Activated CD4-positive, alpha-beta T cell treated with anti-CD3 and anti-CD28 coated beads, Interleukin-2, amount 10 ng/mL, durations not matched to agents 7 days and 5 days (primary cell): Measurements from ENCODE around the gene SH2D1B. TPM values are rescaled to one million over a fixed set of nuclear protein-coding genes. Genes with fewer than 3 reads are reported as not detected.

Experiments used
- CTCF ChIA-PET: fragments of 350-600 bp; sonication (Branson Sonifier 250); formaldehyde crosslinking; loops from one replicate; lab custom pipeline; 2021; ENCODE audit warnings: antibody characterized with exemption; lab: Charles Lee
- POLR2A ChIA-PET: fragments of 350-600 bp; sonication (Branson Sonifier 250); formaldehyde crosslinking; loops from one replicate; lab custom pipeline; 2021; ENCODE audit warnings: antibody characterized with exemption; lab: Charles Lee
- DNase-seq: peaks from one replicate; pipeline ENCODE4 v3.0.0-alpha.2; 2020
- H3K27ac Mint-ChIP-seq: one replicate; pipeline ENCODE4 v1.8.0; 2021; ENCODE audit warnings: mild to moderate bottlenecking, moderate library complexity, mixed read lengths
- H3K27me3 Mint-ChIP-seq: one replicate; pipeline ENCODE4 v1.8.0; 2021; ENCODE audit warnings: mixed read lengths
- H3K36me3 Mint-ChIP-seq: one replicate; pipeline ENCODE4 v1.8.0; 2021; ENCODE audit warnings: low read depth, mixed read lengths
- H3K4me1 Mint-ChIP-seq: one replicate; pipeline ENCODE4 v1.8.0; 2021; ENCODE audit warnings: mixed read lengths
- H3K4me3 Mint-ChIP-seq: one replicate; pipeline ENCODE4 v1.8.0; 2021; ENCODE audit warnings: mild to moderate bottlenecking, moderate library complexity, mixed read lengths
- H3K9me3 Mint-ChIP-seq: one replicate; pipeline ENCODE4 v1.8.0; 2021; ENCODE audit warnings: mixed read lengths
- total RNA-seq, 2 experiments: library from RNA; stranded (reverse); gene quantifications; one replicate each; pipeline ENCODE4 v1.2.3, GENCODE V29; 2021

SH2D1B gene
- total RNA-seq, 2 experiments from 2014 or later, result not detected

GRCh38 chr1:162371611-162372010, 40.3 kb downstream of the SH2D1B start:
- CTCF ChIA-PET, result no interaction called here
- H3K4me1 Mint-ChIP-seq, result no peaks in the 10 kb centered on the region

GRCh38 chr1:162370721-162371120, 41.2 kb downstream of the SH2D1B start:
- Mint-ChIP-seq H3K9me3 (no peaks in the 10 kb centered on the region), H3K27me3 (no peaks in the 10 kb centered on the region), H3K4me3 (no peak overlapping the region), H3K4me1 (no peaks in the 10 kb centered on the region), H3K27ac (no peak overlapping the region), H3K36me3 (no peaks in the 10 kb centered on the region)
- CTCF ChIA-PET, result no interaction called here
- POLR2A ChIA-PET, result no interaction called here
- no peak for DNase-seq

More at GRCh38 chr1:162371611-162372010, 40.3 kb downstream of the SH2D1B start:
- DNase-seq, result no peak
- no peaks in the 10 kb centered on the region for H3K36me3 Mint-ChIP-seq
- H3K9me3 Mint-ChIP-seq, result no peaks in the 10 kb centered on the region
- no peak overlapping the region for H3K4me3 Mint-ChIP-seq
- no peaks in the 10 kb centered on the region for H3K27me3 Mint-ChIP-seq
- POLR2A ChIA-PET, result no interaction called here
- no peak overlapping the region for H3K27ac Mint-ChIP-seq

GRCh38 chr1:162370161-162370560, 41.8 kb downstream of the SH2D1B start:
- no peaks in the 10 kb centered on the region for H3K36me3 Mint-ChIP-seq
- no peaks in the 10 kb centered on the region for H3K4me1 Mint-ChIP-seq
- H3K27me3 Mint-ChIP-seq, result no peaks in the 10 kb centered on the region
- ChIA-PET CTCF (no interaction called here), POLR2A (no interaction called here)
- no peak overlapping the region for H3K27ac Mint-ChIP-seq
- no peaks in the 10 kb centered on the region for H3K9me3 Mint-ChIP-seq
- no peak for DNase-seq
- no peak overlapping the region for H3K4me3 Mint-ChIP-seq

GRCh38 chr1:162369571-162369970, 42.4 kb downstream of the SH2D1B start:
- POLR2A ChIA-PET, result no interaction called here
- Mint-ChIP-seq H3K27me3 (no peaks in the 10 kb centered on the region), H3K4me1 (no peaks in the 10 kb centered on the region)

GRCh38 chr1:162368451-162368850, 43.5 kb downstream of the SH2D1B start:
- ChIA-PET CTCF (no interaction called here), POLR2A (no interaction called here)
- Mint-ChIP-seq H3K27ac (no peak overlapping the region), H3K36me3 (no peaks in the 10 kb centered on the region), H3K9me3 (no peaks in the 10 kb centered on the region), H3K27me3 (no peaks in the 10 kb centered on the region), H3K4me3 (no peak overlapping the region), H3K4me1 (no peaks in the 10 kb centered on the region)
- no peak for DNase-seq

More at GRCh38 chr1:162369571-162369970, 42.4 kb downstream of the SH2D1B start:
- Mint-ChIP-seq H3K36me3 (no peaks in the 10 kb centered on the region), H3K4me3 (no peak overlapping the region), H3K27ac (no peak overlapping the region), H3K9me3 (no peaks in the 10 kb centered on the region)
- no peak for DNase-seq
- CTCF ChIA-PET, result no interaction called here

- no peak for DNase-seq
- no peak overlapping the region for H3K4me3 Mint-ChIP-seq
- ChIA-PET CTCF (interaction anchor here (1.9 kb wide), 1 partner anchor 11 kb away, joined by 5 read pairs; no protein-coding TSS in a partner anchor), POLR2A (no interaction called here)
- H3K36me3 Mint-ChIP-seq, result no peaks in the 10 kb centered on the region
- no peaks in the 10 kb centered on the region for H3K9me3 Mint-ChIP-seq
- H3K4me1 Mint-ChIP-seq, result no peaks in the 10 kb centered on the region
- H3K27ac Mint-ChIP-seq, result no peak overlapping the region
- no peaks in the 10 kb centered on the region for H3K27me3 Mint-ChIP-seq
Measured at GRCh38 chr1:162367772-162368171, 44.2 kb downstream of the SH2D1B start.

- Mint-ChIP-seq H3K27me3 (no peaks in the 10 kb centered on the region), H3K9me3 (no peaks in the 10 kb centered on the region), H3K27ac (no peak overlapping the region), H3K4me3 (peak overlapping the region; percentile 5), H3K4me1 (no peaks in the 10 kb centered on the region), H3K36me3 (no peaks in the 10 kb centered on the region)
- ChIA-PET POLR2A (no interaction called here), CTCF (interaction anchor here (1.9 kb wide), 1 partner anchor 10 kb away, joined by 5 read pairs; no protein-coding TSS in a partner anchor)
- no peak for DNase-seq
Measured at GRCh38 chr1:162367073-162367472, 44.9 kb downstream of the SH2D1B start.

- peak overlapping the region; percentile 5 for H3K4me3 Mint-ChIP-seq
Measured at GRCh38 chr1:162366671-162367070, 45.3 kb downstream of the SH2D1B start.

GRCh38 chr1:162366149-162366548, 45.8 kb downstream of the SH2D1B start:
- POLR2A ChIA-PET, result no interaction called here
- H3K36me3 Mint-ChIP-seq, result no peaks in the 10 kb centered on the region

More at GRCh38 chr1:162366671-162367070, 45.3 kb downstream of the SH2D1B start:
- H3K4me1 Mint-ChIP-seq, result no peaks in the 10 kb centered on the region
- CTCF ChIA-PET, result interaction anchor here (1.9 kb wide), 1 partner anchor 10 kb away, joined by 5 read pairs; no protein-coding TSS in a partner anchor
- H3K9me3 Mint-ChIP-seq, result no peaks in the 10 kb centered on the region
- H3K27me3 Mint-ChIP-seq, result no peaks in the 10 kb centered on the region
- H3K36me3 Mint-ChIP-seq, result no peaks in the 10 kb centered on the region
- DNase-seq, result no peak
- no peak overlapping the region for H3K27ac Mint-ChIP-seq
- POLR2A ChIA-PET, result no interaction called here

GRCh38 chr1:162365284-162366020, 46.5 kb downstream of the SH2D1B start:
- Mint-ChIP-seq H3K36me3 (no peaks in the 10 kb centered on the region), H3K9me3 (no peaks in the 10 kb centered on the region), H3K27me3 (no peaks in the 10 kb centered on the region), H3K27ac (no peak overlapping the region), H3K4me3 (no peak overlapping the region), H3K4me1 (no peaks in the 10 kb centered on the region)
- ChIA-PET POLR2A (no interaction called here), CTCF (no interaction called here)
- DNase-seq, result no peak

More at GRCh38 chr1:162366149-162366548, 45.8 kb downstream of the SH2D1B start:
- Mint-ChIP-seq H3K4me1 (no peaks in the 10 kb centered on the region), H3K9me3 (no peaks in the 10 kb centered on the region), H3K4me3 (no peak overlapping the region), H3K27ac (no peak overlapping the region), H3K27me3 (no peaks in the 10 kb centered on the region)
- no peak for DNase-seq
- CTCF ChIA-PET, result interaction anchor here (1.9 kb wide), 1 partner anchor 9 kb away, joined by 5 read pairs; no protein-coding TSS in a partner anchor

GRCh38 chr1:162364498-162364897, 47.4 kb downstream of the SH2D1B start:
- DNase-seq, result no peak
- no peaks in the 10 kb centered on the region for H3K4me1 Mint-ChIP-seq
- CTCF ChIA-PET, result no interaction called here
- H3K9me3 Mint-ChIP-seq, result no peaks in the 10 kb centered on the region
- no peak overlapping the region for H3K4me3 Mint-ChIP-seq
- POLR2A ChIA-PET, result no interaction called here
- no peaks in the 10 kb centered on the region for H3K27me3 Mint-ChIP-seq
- H3K27ac Mint-ChIP-seq, result no peak overlapping the region
- no peaks in the 10 kb centered on the region for H3K36me3 Mint-ChIP-seq

- Mint-ChIP-seq H3K9me3 (no peaks in the 10 kb centered on the region), H3K36me3 (no peaks in the 10 kb centered on the region), H3K4me1 (no peaks in the 10 kb centered on the region), H3K27me3 (no peaks in the 10 kb centered on the region), H3K27ac (no peak overlapping the region), H3K4me3 (no peak overlapping the region)
- no peak for DNase-seq
- POLR2A ChIA-PET, result no interaction called here
- CTCF ChIA-PET, result interaction anchor here (0.6 kb wide), 1 partner anchor 42 kb away, joined by 3 read pairs; no protein-coding TSS in a partner anchor
Measured at GRCh38 chr1:162363823-162364222, 48.1 kb downstream of the SH2D1B start.

GRCh38 chr1:162361349-162361748, 50.6 kb downstream of the SH2D1B start:
- CTCF ChIA-PET, result no interaction called here
- H3K27ac Mint-ChIP-seq, result no peak overlapping the region
- no peaks in the 10 kb centered on the region for H3K9me3 Mint-ChIP-seq
- no peaks in the 10 kb centered on the region for H3K27me3 Mint-ChIP-seq
- no peak overlapping the region for H3K4me3 Mint-ChIP-seq
- no peak for DNase-seq
- POLR2A ChIA-PET, result no interaction called here
- H3K4me1 Mint-ChIP-seq, result no peaks in the 10 kb centered on the region
- no peaks in the 10 kb centered on the region for H3K36me3 Mint-ChIP-seq
